Measurements from ENCODE around the gene FOXC1.

The FOXC1 gene

GRCh38 chr6:1622220-1622850, 12.6 kb downstream of the FOXC1 start:
- DNase-seq (no peak), ATAC-seq (ENCODE audit: insufficient read depth, low read depth) (no peak)
- Histone ChIP-seq H3K4me2 (ENCODE audit: insufficient read depth, low read length) (no peak overlapping the region), H2AFZ (ENCODE audit: low read depth, low read length) (no peak overlapping the region), H3K9ac (ENCODE audit: low read depth, low read length) (no peak overlapping the region), H3K27ac (ENCODE audit: low read length) (no peak overlapping the region), H3K4me3 (ENCODE audit: low read depth in 1 of 2, low read length in 2 of 2) (no peak overlapping the region), H3K4me1 (ENCODE audit: insufficient read depth, low read length) (no peaks in the 10 kb centered on the region), H3K36me3 (ENCODE audit: insufficient read depth, low read length) (no peaks in the 10 kb centered on the region), H3K9me3 (ENCODE audit: insufficient read depth, low read length, severe bottlenecking) (no peaks in the 10 kb centered on the region), H3K79me2 (ENCODE audit: insufficient read depth, low read length) (no peaks in the 10 kb centered on the region), H3K27me3 (ENCODE audit: insufficient read depth, low read length, poor library complexity) (no peaks in the 10 kb centered on the region), H4K20me1 (ENCODE audit: insufficient read depth, low read length) (no peaks in the 10 kb centered on the region)
- TF ChIP-seq CTCF (IDR thresholded peaks at IDR 0.05; ENCODE audit: borderline replicate concordance, extremely low read depth, low read length, poor library complexity, severe bottlenecking) (no peak), EZH2 (IDR thresholded peaks at IDR 0.05; ENCODE audit: borderline replicate concordance, low read depth, low read length, severe bottlenecking) (no peak)

- Histone ChIP-seq H3K36me3 (ENCODE audit: insufficient read depth, low read length) (no peaks in the 10 kb centered on the region), H3K79me2 (ENCODE audit: insufficient read depth, low read length) (no peaks in the 10 kb centered on the region), H3K9ac (ENCODE audit: low read depth, low read length) (no peak overlapping the region), H4K20me1 (ENCODE audit: insufficient read depth, low read length) (no peaks in the 10 kb centered on the region), H3K27ac (ENCODE audit: low read length) (no peak overlapping the region), H3K4me3 (ENCODE audit: low read depth in 1 of 2, low read length in 2 of 2) (no peak overlapping the region), H3K4me1 (ENCODE audit: insufficient read depth, low read length) (no peaks in the 10 kb centered on the region), H3K4me2 (ENCODE audit: insufficient read depth, low read length) (no peak overlapping the region), H3K27me3 (ENCODE audit: insufficient read depth, low read length, poor library complexity) (no peaks in the 10 kb centered on the region), H2AFZ (ENCODE audit: low read depth, low read length) (no peak overlapping the region), H3K9me3 (ENCODE audit: insufficient read depth, low read length, severe bottlenecking) (no peaks in the 10 kb centered on the region)
- no peak for ATAC-seq (ENCODE audit: insufficient read depth, low read depth)
- DNase-seq: no peak
- no peak for TF ChIP-seq EZH2 (IDR thresholded peaks at IDR 0.05; ENCODE audit: borderline replicate concordance, low read depth, low read length, severe bottlenecking)
- TF ChIP-seq CTCF (IDR thresholded peaks at IDR 0.05; ENCODE audit: borderline replicate concordance, extremely low read depth, low read length, poor library complexity, severe bottlenecking): no peak
Measured at GRCh38 chr6:1622851-1623768, 13.4 kb downstream of the FOXC1 start.

GRCh38 chr6:1623769-1624057, 14.0 kb downstream of the FOXC1 start:
- no peak overlapping the region for H3K4me2 ChIP-seq (ENCODE audit: insufficient read depth, low read length)
- no peaks in the 10 kb centered on the region for H3K4me1 ChIP-seq (ENCODE audit: insufficient read depth, low read length)
- H3K27ac ChIP-seq (ENCODE audit: low read length): no peak overlapping the region
- H3K4me3 ChIP-seq (ENCODE audit: low read depth in 1 of 2, low read length in 2 of 2): no peak overlapping the region
- no peak for ATAC-seq (ENCODE audit: insufficient read depth, low read depth)
- H2AFZ ChIP-seq (ENCODE audit: low read depth, low read length): no peak overlapping the region
- H3K27me3 ChIP-seq (ENCODE audit: insufficient read depth, low read length, poor library complexity): no peaks in the 10 kb centered on the region
- no peaks in the 10 kb centered on the region for H3K9me3 ChIP-seq (ENCODE audit: insufficient read depth, low read length, severe bottlenecking)
- TF ChIP-seq CTCF (IDR thresholded peaks at IDR 0.05; ENCODE audit: borderline replicate concordance, extremely low read depth, low read length, poor library complexity, severe bottlenecking) (no peak), EZH2 (IDR thresholded peaks at IDR 0.05; ENCODE audit: borderline replicate concordance, low read depth, low read length, severe bottlenecking) (no peak)
- H3K79me2 ChIP-seq (ENCODE audit: insufficient read depth, low read length): no peaks in the 10 kb centered on the region
- no peak for DNase-seq
- H3K9ac ChIP-seq (ENCODE audit: low read depth, low read length): no peak overlapping the region
- H3K36me3 ChIP-seq (ENCODE audit: insufficient read depth, low read length): no peaks in the 10 kb centered on the region
- H4K20me1 ChIP-seq (ENCODE audit: insufficient read depth, low read length): no peaks in the 10 kb centered on the region
